PC-3 (cell line): ENCODE measurements around the gene PPFIBP1.

Source experiments
- CTCF ChIP-seq: fragments of 300-600 bp; sonication (generic); conservative IDR thresholded peaks from 2 replicates; pipeline ENCODE4 v1.5.1; 2017; ENCODE audit warnings: antibody characterized with exemption, low read depth, mild to moderate bottlenecking, low read length
- EZH2 ChIP-seq: fragments of 300-600 bp; sonication (generic); IDR thresholded peaks from one replicate; pipeline ENCODE4 v1.6.1; 2017; ENCODE audit warnings: antibody characterized with exemption, mild to moderate bottlenecking, low read length; ENCODE audit not compliant: unreplicated experiment

DNA sequence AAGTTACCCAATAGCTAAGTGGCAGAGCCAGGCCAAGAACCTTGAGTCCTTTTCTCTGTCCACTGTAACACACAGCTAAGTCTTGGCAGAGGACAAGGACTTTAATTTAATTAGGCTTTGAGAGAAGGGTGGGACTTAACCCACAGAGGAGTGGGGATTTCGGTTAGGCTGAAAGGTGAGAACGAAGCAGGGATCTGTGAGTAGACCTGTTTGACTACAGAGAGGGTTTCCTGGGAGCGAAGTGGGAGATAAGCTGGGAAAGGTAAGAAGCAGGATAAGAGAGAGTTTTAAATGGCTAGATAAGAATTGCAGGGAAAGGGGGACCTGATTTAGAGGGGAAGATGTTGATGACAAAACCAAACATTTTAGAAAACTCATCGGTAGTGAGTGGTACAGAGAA is 2.0 kb upstream of the PPFIBP1 start:
- TF ChIP-seq CTCF (no peak), EZH2 (no peak)
